SK-N-MC (cell line): Measurements from ENCODE around the gene ADPRH.

Experiments used
- EZH2 ChIP-seq: fragments of 200-600 bp; sonication (generic); IDR thresholded peaks from one replicate; pipeline ENCODE4 v1.6.1; 2017; ENCODE audit warnings: antibody characterized with exemption
- POLR2AphosphoS5 ChIP-seq: IDR thresholded peaks from 2 replicates; pipeline ENCODE4 v1.6.1; 2012; ENCODE audit warnings: mild to moderate bottlenecking, low read depth, low read length, borderline replicate concordance

GRCh38 chr3:119636249-119636648, 57.0 kb downstream of the ADPRH start:
- TF ChIP-seq POLR2AphosphoS5 = no peak
- no peak for TF ChIP-seq EZH2
